GM04504 (cell line): ENCODE measurements around the gene C3orf38.
"Not testable (repeated sequence)": the region's sequence is repeated elsewhere in the genome, so short reads cannot be mapped to it uniquely, and the experiment has no call there.

Source experiments
- DNase-seq: peaks from one replicate; pipeline ENCODE4 v3.0.0-alpha.2; 2012; ENCODE audit warnings: low read depth

C3orf38 gene

GRCh38 chr3:88166419-88166971, 16.7 kb downstream of the C3orf38 start:
- no peak for DNase-seq

GRCh38 chr3:88167173-88167572, 17.4 kb downstream of the C3orf38 start:
- no peak for DNase-seq

GRCh38 chr3:88167704-88168103, 17.9 kb downstream of the C3orf38 start:
- no peak for DNase-seq

- DNase-seq: no peak
Observed at GRCh38 chr3:88168171-88168570, 18.4 kb downstream of the C3orf38 start.

GRCh38 chr3:88180398-88180999, 30.7 kb downstream of the C3orf38 start:
- peak; percentile 6 for DNase-seq

- not testable (repeated sequence) for DNase-seq
Observed at GRCh38 chr3:88182165-88182918, 32.6 kb downstream of the C3orf38 start.

- no peak for DNase-seq
Observed at GRCh38 chr3:88188436-88188835, 38.7 kb downstream of the C3orf38 start.

GRCh38 chr3:88189361-88189810, 39.6 kb downstream of the C3orf38 start:
- no peak for DNase-seq

- no peak for DNase-seq
Observed at GRCh38 chr3:88191872-88192409, 42.2 kb downstream of the C3orf38 start.

GRCh38 chr3:88192631-88193030, 42.9 kb downstream of the C3orf38 start:
- DNase-seq: no peak

- DNase-seq: no peak
Observed at GRCh38 chr3:88195951-88196434, 46.2 kb downstream of the C3orf38 start.

GRCh38 chr3:88198121-88198520, 48.4 kb downstream of the C3orf38 start:
- no peak for DNase-seq

- DNase-seq: peak; percentile 28
Observed at GRCh38 chr3:88203642-88204055, 53.9 kb downstream of the C3orf38 start.
